GM21737 (cell line): ENCODE results near the gene PRSS56.
"Not testable (repeated sequence)": the region's sequence is repeated elsewhere in the genome, so short reads cannot be mapped to it uniquely, and the experiment has no call there.

Source experiments
- ATAC-seq: cut with Tn5 transposase; IDR thresholded peaks from one replicate; pipeline ENCODE4 v1.9.1; 2021; ENCODE audit warnings: mild to moderate bottlenecking, moderate library complexity; ENCODE audit not compliant: unreplicated experiment

Gene PRSS56

DNA sequence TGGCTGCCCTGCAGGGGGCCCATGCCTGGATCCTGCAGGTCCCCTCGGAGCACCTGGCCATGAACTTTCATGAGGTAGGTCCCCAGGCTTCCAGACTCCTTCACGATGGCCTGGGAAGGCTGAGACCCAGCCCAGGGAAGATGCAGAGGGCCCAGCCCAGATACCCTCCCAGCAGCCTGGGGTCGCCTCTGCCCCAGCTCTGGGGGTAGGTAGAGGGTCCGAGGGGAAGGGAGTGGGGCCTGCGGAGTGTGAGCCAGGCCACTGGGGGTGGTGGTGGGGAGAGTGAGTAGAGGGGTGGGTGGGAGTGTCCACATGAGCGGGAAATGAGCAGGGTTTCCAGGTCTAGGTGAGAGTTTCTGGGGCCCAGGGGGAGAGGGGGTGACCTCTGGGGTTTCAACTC, 4.6 kb downstream of the PRSS56 start:
- ATAC-seq, result no peak

DNA sequence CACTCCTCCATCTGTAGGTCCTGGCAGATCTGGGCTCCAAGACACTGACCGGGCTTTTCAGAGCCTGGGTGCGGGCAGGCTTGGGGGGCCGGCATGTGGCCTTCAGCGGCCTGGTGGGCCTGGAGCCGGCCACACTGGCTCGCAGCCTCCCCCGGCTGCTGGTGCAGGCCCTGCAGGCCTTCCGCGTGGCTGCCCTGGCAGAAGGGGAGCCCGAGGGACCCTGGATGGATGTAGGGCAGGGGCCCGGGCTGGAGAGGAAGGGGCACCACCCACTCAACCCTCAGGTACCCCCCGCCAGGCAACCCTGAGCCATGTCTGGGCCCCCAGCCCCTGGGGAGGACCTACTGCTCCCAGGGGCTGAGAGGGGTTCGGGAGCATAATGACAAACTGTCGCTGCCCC, 5.0 kb downstream of the PRSS56 start:
- no peak for ATAC-seq

DNA sequence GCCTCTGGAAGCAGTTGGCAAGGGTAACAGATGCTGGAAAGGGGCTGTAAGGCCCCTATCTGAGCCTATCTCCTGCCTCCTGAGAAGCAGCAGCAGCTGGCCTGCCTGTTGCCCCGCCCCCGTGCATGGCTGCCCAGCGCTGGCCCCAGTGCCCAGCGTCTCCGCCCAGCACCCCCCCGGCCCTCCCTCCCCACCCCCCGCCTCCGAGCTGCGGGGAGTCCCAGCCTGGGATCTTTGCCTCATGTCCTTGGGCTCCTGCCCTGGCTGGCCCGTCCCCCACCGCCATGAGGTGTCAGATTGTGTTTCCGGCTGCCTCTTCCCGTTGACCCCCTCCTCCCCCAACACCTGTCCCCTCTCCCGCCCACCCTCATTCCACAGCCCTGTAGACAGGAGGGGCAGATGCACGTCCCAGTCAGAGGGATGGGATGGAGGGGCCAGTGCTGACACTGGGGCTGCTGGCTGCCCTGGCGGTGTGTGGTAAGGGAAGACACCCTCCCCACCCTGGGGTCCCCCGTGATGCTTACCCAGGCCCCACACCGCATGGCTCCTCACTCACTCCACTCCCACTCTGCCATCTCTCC, 5.7 kb downstream of the PRSS56 start, which contains the start of gene CHRND:
CHRND (plus strand) TSS at position 370 of the 581 bp plus-strand sequence; CDS start at position 426, 56 bp downstream.
- ATAC-seq, result no peak

DNA sequence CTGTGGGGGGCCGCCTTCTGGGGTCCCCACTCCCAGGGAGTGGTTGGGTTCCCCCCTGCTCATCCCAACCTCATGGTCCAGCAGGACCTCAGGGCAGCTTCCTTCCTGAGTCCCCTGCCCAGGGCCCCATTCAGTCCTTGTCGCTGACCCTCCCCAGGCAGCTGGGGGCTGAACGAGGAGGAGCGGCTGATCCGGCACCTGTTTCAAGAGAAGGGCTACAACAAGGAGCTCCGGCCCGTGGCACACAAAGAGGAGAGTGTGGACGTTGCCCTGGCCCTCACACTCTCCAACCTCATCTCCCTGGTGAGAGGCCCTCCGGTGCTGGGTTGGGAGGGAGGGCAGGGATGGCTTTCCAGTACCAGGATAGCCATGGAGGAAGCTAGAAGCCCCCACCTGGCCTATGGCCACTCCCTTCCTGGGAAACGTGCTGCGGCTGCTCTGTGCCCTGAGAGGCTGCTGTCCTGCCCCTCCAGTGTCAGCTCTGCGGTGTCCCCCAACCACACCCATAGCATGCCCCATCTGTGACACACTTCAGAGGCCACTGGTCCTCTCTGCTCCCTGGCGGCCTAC, 6.3 kb downstream of the PRSS56 start:
- no peak for ATAC-seq

DNA sequence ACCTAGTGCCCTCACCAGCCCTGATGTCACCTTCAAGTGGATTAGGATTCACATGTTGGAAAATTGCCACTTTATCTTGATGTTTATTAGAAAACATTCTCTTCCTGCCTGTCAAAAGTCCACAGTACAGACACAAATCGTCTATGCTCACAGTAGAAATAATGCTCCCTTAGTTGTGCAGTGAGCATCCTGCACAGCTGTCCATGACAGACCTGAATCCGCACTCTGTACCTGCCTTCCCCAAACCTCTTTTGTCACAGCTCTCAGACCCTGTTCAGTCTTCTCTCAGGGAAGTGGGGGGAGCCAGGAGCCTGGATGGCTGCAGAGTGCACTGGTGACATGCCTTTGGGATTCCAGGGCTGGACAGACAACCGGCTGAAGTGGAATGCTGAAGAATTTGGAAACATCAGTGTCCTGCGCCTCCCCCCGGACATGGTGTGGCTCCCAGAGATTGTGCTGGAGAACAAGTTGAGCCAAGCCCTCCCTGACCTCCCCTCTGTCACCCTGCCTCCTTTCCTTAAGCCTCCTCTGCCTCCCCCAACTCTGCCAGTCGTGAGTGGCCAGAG, 7.8 kb downstream of the PRSS56 start:
- no peak for ATAC-seq

DNA sequence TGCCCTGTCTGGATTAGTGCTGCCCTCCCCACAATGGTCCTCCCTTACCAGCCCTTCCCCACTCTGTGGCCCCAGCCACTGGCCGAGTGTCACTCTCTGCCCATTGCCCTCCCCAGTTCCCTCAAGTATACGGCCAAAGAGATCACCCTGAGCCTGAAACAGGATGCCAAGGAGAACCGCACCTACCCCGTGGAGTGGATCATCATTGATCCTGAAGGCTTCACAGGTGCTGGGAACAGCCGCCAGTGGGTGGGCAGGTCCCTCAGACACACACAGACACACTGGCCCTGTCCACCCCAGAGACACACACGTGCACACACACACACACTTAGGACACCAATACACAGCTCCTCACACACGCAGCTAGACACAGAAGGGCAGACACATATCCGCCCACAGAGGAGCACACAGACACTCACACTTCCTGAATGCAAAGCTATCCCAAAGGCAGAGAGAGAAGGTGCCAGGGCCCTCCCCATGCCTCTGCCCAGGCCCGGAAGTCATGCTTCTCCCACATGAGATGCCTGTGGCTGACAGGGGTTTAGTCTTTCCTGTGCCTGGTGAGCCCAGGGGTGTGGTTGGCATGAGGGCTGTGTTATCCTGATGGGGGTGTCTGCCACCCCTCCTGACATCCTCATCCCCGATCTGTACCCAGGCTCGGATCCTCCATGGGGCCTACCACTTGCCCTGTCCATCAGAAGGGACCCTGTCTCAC, 8.7 kb downstream of the PRSS56 start:
- ATAC-seq, result no peak

DNA sequence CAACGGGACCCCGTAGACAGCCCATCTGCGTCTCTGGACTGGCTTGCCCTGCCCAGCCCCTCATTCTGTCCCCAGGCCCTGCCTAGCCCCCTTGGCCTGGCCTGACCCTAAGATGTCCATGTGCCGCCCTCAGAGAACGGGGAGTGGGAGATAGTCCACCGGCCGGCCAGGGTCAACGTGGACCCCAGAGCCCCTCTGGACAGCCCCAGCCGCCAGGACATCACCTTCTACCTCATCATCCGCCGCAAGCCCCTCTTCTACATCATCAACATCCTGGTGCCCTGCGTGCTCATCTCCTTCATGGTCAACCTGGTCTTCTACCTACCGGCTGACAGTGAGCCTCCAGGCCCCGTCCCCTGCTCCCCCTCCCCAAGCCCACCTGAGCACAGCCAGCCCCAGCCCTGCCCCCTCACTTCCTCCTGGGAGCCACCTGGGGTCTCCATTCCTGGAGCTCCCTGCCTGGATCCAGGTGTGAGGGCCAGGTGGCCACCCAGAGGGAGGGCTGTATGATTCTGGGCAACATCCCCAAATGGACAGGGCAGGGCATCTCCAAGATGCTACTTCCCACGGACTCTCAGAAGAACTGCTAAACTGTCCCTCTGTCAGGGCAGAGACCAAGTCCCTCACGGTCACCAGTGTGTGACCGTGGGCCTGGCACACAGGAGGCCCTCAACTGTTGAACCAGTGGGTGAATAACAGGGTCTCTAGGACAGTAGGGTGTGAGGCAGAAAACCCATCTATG, 9.8 kb downstream of the PRSS56 start:
- ATAC-seq, result no peak

DNA sequence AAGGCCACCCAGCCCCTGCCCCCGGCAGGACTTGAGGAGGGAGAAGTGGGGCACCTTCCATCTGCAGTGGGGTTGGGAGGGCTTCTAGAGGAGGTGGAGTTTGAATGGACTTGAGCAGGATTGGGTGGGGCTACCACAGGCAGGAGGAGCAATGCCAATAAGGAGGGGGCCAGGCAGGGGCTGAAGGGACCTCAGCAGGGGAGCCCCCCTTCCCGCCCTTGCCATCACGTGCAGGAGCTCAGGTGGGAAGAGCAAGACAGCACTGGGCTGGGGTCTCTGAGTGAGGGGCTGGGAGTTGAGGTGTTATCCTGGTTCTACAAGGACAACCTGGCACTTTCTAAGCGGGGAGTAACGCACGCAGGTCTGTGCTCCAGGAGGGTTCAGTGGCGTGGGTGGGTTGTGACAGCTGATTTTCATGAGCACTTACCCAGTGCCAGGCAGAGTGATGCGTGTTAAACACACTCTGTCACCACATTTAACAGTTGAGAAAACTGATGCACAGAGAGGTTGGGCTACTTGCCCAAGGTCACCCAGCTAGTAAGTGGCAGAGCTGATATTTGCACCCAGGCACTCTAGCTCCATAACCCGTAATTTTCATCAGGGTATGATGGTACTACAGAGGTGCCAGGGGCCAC, 10.6 kb downstream of the PRSS56 start:
- no peak for ATAC-seq

DNA sequence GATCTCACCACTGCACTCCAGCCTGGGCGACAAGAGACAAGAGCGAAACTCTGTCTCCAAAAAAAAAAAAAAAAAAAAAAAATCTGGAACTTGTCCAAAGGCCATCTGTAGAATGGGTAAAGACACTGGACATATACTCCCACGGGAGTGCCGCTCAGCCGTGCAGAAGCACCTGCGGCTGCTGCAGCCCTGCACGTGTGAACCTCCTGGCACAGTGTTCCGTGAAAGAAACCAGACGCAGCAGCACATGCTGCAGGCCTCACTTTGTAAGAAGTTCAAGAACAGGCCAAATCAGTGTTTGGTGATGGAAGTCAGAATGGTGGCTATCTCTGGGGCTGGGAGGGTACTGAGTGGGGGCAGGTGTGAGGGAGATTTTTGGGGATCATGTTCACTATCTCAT, 12.2 kb downstream of the PRSS56 start:
- no peak for ATAC-seq

DNA sequence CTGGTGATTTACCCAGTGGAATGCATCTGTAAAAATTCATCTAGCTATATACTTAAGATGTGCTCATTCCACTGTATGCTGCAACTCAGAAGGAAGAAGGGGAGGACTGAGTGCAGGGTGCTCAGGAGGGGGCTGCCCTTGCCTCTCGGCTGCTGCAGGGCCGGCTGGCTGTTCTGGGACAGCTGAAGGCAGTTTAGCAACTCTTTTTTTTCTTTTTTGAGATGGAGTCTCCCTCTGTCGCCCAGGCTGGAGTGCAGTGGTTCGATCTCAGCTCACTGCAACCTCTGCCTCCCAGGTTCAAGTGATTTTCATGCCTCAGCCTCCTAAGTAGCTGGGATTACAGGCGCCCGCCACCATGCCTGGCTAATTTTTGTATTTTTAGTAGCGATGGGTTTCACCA, 12.6 kb downstream of the PRSS56 start:
- not testable (repeated sequence) for ATAC-seq

DNA sequence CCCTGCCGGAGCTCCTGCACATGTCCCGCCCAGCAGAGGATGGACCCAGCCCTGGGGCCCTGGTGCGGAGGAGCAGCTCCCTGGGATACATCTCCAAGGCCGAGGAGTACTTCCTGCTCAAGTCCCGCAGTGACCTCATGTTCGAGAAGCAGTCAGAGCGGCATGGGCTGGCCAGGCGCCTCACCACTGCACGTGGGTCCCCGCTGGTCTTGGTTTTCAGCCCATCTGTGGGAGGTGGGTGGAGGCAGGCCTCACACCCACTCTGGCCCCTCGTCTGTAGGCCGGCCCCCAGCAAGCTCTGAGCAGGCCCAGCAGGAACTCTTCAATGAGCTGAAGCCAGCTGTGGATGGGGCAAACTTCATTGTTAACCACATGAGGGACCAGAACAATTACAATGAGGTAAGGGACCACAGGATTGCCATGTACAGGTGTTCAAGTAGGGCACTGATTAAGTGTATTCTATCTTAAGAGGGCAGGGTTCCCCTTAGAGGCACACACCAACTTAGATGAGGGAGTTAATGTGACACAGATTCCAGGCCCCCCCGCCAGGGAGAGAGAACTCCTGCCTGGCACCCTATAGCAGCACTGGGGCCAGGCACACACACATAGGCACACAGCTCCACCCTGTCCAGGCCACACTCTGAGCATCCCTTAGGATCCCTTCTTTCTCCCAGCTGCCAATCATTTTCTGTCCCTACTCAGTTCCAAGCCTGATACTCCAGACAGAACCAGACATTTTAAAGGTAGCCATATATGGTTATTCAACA, 13.9 kb downstream of the PRSS56 start:
- no peak for ATAC-seq

DNA sequence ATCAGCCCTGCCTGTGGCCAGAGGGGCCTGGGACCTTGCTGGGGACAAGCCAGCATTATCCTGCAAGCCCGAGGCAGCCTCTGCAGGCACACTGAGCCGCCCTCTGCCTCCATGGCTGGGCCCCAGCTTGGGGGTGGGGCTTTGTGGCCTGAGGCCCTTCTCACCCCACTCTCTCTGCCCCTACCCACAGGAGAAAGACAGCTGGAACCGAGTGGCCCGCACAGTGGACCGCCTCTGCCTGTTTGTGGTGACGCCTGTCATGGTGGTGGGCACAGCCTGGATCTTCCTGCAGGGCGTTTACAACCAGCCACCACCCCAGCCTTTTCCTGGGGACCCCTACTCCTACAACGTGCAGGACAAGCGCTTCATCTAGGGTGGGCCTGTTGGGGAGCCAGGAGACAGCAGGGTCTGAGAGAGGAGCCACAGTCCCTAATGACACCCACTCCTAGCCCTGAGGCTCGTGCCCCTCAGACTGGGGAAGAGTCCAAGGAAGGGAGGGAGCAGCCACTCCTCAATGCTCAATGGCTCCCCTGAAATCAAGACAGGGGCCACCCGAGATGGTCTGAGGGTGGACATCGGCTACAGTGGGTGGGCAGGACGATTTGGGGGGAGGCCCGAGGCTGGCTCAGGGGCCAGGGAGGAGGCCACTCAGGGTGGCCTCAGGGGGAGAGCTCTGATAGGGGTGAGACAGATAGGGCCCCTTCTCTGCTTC, 14.9 kb downstream of the PRSS56 start:
- ATAC-seq, result no peak

DNA sequence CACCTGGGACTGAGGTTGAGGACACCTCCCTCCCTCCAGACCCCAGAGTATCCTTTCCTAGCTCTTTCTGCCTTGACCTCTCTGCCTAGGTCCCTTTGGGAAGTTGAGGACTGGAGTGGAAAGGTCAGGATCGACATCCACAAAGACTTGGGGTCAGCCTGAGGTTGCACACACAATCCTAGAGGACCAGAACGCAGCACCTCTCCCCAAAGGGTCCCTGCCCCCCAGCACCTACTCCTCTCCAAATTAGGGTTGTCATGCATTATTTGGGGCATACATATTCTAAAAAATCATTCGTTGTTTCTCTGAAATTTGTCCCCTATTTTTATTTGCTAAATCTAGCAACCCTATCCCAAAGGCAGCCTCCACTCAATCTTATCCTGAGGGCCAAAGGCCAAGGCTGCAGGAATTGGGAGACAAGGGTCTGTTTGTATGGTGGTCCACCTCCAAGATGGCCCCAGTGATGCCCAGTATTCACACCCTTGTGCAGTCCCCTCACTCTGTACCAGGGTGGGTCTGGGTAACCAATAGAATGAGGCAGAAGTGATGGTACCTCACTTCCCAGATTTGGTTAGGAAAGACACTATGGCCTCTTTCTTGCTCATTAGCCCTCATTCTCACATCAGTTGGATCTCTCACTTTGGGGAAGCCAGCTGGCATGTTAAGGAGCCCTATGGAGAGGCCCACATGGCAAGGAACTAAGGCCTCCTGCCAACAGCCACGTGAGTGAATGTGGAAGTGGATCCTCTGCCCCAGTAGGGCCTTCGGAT, 15.8 kb downstream of the PRSS56 start:
- ATAC-seq, result no peak

DNA sequence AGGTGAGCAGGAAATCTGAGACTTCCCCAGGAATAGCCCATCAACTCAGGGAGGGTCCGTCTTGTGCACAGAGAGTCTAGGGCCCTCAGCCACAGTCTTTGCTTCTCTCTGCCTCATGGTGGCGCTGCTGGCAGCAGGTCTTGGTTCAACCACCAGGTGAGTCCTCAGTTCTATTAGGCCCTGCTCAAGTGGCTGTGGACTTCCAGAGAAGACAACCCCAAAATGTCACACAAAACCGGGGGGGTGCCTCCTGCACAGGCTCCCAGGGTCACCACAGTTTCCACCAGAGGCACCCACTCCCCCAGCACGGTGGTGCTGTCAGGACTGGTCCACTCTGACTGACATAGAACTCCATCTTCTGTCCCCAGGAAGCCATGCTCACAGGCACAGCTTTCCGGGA, 16.9 kb downstream of the PRSS56 start:
- ATAC-seq, result no peak

DNA sequence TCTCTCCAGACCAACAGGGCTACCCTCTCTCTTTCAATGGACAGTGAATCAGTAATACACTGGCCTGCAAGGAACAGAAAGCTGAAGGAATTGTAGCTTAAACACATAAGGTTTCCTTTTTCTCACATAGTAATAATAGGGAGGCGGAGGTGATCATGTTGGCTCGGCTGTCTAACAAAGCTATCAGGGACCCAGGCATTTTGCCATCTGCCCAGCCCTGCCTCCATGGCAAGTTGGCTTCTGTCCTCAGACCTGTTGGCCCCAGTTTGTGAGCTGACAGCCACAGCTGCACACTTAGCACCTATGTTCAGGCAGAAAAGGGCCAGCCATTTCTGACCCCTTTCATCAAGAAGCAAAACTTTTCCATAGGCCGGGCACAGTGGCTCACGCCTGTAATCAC, 17.3 kb downstream of the PRSS56 start:
- ATAC-seq, result no peak

DNA sequence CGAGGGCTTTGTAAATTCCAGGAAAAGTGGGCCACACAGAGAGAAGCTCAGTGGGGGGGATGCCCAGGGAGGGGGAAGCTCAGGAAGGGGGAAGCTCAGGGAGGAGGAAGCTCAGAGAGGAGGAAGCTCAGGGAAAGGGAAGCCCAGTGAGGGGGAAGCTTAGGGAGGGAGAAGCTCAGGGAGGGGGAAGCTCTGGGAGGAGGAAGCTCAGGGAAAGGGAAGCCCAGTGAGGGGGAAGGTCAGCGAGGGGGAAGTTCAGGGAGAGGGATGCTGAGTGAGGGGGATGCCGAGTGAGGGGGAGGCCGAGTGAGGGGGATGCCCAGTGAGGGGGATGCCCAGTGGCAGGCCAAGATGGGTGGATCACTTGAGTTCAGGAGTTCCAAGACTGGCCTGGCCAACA, 18.5 kb downstream of the PRSS56 start:
- no peak for ATAC-seq

DNA sequence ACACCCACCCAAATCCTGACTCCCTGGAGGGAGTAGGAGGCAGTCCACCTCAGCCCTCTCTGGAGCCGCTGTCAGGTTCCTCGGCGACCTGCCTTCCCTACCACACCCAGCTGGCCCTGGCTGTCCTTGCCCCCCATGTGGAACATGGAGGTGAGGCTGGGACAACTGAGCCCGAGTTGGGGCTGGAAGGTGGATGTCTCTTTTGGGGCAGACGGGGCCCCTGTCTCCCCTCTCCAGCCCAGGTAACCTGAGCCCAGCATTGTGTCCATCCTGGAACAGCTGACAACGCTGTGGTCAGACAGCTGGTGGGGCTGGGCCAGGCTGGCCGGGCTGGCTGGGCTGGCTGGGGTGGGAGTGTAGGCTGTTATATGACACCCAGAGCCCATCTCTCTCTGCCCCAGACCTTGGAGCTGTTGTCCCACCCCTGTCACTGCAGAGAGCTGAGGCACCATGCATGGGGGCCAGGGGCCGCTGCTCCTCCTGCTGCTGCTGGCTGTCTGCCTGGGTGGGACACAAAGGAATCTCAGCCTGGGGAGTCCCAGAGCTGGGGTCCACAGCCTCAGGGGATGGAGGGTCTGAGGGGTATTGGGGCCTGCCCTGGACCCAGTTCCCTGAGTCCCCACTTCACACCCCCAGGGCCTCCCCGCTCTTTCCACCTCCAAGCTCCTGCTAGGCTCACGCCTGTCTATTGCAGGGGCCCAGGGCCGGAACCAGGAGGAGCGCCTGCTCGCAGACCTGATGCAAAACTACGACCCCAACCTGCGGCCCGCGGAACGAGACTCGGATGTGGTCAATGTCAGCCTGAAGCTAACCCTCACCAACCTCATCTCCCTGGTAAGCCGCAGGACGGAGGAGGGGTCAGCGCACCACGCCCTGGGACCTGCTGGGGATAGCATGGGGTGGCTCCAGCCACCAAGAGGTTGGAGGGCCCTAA, 19.4 kb downstream of the PRSS56 start, which contains the start of gene CHRNG:
CHRNG (plus strand) TSS at position 395 of the 934 bp plus-strand sequence; CDS start at position 451, 56 bp downstream.
- ATAC-seq, result no peak
